HG03039 (cell line): Measurements from ENCODE around the gene EIF4G3.
"Not testable (repeated sequence)": the region's sequence is repeated elsewhere in the genome, so short reads cannot be mapped to it uniquely, and the experiment has no call there.

Source experiments
- ATAC-seq: cut with Tn5 transposase; IDR thresholded peaks from one replicate; pipeline ENCODE4 v1.9.1; 2021; ENCODE audit warnings: mild to moderate bottlenecking, moderate library complexity; ENCODE audit not compliant: unreplicated experiment

Gene EIF4G3

DNA sequence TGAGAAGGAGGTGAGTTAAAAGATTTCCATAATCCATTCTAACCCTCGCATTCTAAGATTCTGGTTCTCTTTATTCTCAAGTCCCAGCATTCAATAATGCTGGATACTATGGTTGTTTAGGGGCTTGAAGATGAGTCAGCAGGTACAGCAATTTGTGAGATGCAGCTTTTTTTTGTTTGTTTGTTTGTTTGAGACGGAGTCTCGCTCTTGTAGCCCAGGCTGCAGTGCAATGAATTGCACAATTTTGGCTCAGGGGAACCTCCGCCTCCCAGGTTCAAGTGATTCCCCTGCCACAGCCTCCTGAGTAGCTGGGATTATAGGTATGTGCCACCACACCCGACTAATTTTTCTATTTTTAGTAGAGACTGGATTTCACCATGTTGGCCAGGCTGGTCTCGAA is 23.3 kb downstream of the EIF4G3 start:
- no peak for ATAC-seq

DNA sequence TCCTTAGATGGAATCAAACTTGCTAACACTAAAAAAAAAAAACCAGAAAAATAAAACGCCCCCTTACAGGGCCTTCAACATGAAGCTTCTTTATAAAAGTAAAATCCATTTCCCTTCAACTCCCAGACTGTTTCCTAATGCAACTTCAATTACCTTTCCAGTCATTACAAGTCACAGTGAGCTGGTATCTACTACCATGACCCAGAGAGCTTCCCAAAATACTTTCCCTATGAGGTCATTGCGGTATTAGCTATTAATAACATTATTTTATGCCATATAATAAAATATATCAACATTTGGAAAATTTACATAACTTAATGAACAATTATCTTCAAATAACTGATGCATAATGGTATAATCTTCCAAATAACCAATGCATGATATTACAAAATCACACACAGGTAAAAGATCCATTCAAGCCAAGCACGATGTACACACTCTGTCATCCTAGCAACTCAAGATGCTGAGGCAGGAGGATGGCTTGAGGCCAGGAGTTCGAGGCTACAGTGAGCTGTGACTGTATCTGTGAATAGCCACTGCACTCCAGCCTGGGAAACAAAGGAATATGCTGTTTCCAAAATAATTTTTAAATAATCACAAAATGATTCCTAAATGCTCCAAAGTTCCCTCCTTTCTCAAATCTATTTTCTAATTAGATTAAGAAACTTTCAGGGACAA is 24.1 kb downstream of the EIF4G3 start:
- no peak for ATAC-seq

DNA sequence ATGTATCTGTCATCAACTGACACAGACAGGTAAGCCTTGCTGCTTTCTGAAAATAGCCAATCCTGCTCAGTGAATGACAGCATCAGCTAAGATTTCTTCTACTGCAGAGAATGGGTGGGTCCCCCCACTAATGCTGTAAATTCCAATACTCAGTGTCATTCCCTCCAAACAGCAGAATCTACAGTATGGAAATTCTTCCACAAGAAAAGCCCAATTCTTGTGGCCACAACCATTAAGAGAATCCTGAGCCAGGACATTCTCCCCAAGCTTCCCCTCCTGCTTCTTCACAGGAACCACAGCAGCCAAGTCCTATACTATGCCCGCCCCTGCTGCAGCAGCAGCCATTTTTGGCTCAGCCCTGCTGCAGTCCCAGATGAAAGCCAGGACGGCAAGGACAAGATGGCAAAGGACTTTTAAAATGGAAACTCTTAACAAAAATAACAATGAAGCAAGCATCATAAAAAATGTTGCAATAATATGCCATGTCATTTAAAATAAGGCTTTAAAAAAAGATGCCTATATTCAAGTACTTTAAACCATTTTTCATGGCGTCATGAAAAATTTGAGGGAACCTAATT is 26.8 kb downstream of the EIF4G3 start:
- ATAC-seq = no peak

DNA sequence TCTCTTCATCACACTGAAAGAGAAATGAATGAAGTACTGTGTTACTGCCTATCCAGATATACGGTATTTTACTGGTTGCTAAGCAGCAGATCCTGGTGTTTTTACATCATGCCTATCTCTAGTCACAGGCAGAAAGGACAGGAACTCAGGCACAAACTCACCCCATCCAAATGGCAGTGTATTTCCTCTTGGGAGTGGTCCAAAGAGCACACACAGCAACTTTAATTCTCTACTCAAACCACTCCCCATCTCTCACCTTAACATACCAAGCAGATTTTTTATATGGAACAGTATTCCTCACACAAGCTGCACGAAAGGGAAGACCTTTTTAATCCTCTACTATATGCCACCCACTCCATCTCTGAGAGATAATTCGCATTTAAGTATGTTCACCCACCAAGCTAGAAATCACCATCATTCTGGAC is 27.3 kb downstream of the EIF4G3 start:
- ATAC-seq = no peak

DNA sequence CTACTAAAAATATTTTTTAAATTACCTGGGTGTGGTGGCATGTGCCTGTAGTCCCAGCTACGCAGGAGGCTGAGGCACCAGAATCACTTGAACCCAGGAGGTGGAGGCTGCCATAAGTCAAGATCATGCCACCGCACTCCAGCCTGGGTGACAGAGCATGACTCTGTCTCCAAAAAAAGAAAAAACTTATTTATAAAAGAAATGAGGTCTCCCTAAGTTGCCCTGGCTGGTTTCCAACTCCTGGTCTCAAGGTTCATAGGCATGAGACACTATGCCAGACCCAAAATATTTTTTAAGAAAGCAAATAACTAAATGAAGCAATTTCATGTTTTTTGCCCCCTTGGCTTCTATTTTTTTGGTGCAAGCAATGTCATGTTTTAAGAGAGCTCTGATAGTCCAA is 32.9 kb downstream of the EIF4G3 start:
- no peak for ATAC-seq

DNA sequence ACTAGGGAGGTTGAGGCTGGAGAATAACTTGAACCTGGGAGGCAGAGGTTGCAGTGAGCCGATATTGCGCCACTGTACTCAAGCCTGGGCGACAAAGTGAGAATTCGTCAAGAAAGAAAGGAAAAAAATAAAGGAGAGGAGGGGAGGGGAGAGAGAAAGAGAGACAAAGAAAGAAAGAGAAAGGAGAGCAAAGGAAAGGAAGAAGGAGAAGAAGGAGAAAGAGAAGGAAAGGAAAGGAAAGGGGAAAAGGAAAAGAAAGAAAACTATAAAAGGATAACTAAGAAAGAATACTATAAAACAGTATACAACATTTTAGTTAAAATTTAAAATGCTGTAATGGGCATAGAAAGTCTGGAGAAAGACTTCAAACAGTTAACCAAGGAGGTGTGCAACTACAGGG is 33.6 kb downstream of the EIF4G3 start:
- no peak for ATAC-seq

DNA sequence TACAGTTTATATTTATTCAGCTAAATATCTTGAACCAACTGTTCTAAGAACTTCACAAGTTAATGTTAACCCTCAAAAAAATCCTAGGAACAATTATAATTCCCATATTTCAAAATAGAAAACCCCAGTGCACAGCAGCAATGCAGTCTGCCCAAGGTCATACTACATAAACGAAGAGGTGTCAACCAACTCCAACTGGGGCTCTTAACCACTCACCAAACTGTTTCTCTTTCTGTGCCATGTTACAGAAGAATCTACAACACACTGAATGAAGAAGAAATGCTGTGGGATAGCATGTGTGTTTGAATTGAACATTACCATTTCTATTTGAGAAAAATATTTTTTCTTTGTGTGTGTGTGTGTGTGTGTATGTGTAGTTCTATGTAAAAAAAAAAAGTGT is 35.7 kb downstream of the EIF4G3 start:
- no peak for ATAC-seq

DNA sequence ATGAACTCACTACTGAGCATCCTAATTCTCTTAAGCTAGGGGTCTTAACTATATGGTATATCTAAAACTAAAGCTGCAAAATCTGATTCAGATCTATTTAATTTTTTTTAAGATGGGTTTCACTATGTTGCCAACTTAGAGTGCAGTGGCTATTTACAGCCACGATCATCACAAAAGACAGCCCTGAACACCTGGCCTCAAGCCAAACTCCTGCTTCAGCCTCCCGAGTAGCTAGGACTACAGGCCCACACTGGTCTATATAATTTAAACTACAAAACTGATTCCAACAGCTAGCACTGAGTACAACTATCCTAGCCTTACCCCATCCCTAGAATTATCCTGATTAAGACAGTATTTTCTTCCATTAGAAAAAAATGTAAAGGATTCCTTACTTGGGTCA is 37.1 kb downstream of the EIF4G3 start:
- ATAC-seq = no peak

DNA sequence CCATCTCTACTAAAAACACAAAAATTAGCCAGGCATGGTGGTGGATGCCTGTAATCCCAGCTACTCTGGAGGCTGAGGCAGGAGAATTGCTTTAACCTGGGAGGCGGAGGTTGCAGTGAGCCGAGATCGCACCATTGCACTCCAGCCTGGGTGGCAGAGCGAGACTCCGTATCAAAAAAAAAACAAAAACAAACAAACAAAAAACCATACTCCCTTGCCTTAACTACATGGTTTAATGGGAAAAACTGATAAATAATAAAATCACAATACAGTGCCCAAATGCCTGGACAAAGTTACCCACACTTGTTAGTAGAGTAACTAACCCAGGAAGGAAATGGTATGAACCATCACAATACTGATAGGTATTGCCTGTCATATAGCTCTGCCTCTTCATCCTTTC is 40.4 kb downstream of the EIF4G3 start:
- ATAC-seq = not testable (repeated sequence)

DNA sequence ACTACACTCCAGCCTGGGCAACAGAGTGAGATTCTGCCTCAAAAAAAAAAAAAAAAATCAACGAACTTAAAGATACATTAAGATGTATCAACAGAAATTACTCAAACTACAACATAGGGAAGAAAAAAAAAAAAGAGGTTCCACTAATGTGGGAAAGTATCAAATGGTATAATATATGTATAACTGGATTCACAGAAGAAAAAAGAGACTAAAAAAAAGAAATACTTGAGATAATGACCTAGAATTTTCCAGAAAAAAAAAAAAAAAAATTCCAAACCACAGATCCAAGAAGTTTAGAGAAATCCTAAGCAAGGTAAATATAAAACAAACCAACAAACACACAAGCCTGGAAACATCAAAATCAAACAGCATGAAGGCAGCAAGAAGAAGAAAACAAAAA is 45.5 kb downstream of the EIF4G3 start:
- ATAC-seq = no peak

DNA sequence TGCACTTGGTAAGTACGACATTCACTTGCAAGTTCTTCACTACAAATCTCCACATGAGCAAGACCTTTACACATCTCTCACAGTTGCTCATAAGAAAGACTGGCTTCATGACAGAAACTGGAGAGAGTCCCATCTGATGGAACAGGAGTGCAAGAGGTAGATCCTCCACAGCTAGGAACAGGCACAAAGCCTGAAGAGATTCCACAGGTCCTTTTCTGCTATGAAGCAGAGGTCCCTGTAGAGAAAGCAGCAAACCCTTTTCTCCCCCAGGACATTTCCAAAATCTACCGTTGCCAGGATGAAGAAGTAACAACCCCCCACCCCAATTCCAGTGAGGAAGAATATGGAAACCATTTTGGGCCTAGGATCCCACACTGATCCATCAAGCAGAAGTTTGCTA is 47.3 kb downstream of the EIF4G3 start:
- ATAC-seq = no peak

DNA sequence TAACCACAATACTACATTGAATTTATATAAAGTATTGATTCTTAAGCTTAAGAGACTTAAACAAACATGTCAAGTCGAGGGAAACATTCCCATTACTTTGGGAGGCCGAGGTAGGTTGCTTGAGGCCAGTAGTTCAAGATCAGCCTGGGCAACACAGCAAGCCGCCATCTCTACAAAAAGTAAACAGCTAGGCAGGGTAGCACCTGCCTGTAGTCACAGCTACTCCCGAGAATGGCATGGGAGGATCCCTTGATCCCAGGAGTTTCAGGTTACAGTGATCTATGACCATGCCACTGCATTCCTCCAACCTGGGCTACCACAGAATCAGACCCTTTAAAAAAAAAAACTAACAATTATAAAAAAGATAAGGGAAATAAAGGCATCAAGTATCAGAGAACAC is 50.4 kb downstream of the EIF4G3 start:
- no peak for ATAC-seq

DNA sequence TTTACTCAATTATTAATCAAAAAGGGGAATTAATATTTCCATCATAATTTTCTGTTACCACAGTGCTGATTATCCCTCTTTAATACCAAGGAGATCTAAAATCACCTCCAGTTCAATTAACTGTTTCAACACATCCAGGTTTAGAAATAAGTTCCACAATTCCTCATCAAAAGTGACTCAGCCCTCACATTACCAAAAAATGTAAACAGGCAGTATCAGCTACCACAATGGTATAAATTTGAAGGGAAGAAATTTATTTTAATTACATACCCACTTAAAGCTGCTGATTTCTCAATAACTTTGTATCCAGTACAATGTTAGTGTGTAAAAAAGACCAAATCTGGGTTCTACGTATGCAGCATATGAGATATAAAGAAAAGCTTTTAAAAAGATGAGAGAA is 51.9 kb downstream of the EIF4G3 start:
- no peak for ATAC-seq

DNA sequence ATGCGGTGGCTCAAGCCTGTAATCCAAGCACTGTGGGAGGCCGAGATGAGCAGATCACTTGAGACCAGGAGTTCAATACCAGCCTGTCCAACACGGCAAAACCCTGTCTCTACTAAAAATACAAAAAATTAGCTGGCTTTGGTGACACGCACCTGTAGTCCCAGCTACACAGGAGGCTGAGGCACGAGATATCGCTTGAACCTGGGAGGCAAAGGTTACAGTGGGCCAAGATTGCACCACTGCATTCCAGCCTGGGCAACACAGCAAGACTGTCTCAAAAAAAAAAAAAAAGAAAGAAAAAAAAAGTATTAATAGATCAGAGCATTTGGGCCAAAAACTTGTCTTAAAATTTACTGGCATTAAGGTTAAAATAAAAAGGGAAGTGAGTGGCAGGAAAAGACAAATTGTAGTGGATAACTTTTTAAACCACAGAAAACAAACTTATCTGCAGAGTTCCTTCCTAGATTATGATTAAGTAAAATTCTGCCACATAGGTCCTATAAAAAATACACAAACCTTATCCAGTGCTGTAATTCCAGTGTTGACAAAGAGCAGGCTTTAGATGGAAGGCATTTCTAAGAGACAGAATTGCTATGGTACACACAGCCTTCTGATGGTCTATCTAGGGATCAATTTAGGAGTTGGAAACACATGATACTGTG is 53.3 kb downstream of the EIF4G3 start:
- ATAC-seq = no peak

DNA sequence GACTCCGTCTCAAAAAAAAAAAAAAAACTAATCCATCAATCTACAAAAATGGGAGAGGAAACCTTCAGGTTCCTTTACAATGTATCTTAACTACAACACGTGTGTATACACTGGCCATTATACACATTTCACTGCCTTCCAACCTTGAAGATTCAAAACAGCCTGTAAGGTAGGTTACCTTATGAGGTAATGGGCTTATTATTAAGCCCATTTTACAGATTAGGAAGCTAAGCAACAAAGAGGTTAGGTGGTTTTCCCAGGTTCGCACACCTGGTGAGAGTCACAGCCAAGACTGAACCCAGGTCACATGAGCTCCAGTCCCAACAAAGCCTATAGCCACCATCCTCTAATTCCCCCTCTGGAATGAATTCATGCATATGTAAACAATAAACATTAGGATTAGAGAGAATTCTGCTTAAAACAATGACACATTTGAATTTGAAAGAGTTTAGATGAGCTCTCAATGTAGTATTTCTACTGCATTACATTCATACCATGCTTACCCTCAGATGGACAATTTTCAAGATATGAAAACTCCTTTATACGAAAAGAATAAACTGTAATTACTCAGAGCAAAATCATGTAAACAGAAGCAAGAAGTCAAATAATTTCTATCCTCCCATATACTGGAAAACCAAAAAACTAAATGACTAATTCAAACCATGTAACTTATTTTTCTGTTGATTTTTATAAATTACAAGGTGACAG is 54.8 kb downstream of the EIF4G3 start:
- ATAC-seq = no peak

DNA sequence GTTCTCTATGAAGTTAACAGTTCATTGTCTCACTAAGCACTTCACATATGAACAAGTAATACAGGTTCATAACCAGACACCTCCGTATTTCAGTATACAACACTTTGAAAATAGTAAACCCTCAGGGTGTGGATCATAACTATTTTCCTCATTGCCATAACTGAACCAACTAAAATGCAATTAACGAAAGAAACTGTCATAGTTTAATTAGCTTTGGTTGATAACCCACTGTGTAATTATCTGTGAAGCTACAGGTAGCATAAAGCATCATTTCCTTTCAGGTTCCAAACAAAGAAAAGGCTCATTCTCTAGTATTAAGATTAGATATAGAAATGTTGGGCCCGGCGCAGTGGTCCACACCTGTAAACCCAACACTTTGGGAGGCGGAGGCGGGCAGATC is 58.5 kb downstream of the EIF4G3 start:
- no peak for ATAC-seq

DNA sequence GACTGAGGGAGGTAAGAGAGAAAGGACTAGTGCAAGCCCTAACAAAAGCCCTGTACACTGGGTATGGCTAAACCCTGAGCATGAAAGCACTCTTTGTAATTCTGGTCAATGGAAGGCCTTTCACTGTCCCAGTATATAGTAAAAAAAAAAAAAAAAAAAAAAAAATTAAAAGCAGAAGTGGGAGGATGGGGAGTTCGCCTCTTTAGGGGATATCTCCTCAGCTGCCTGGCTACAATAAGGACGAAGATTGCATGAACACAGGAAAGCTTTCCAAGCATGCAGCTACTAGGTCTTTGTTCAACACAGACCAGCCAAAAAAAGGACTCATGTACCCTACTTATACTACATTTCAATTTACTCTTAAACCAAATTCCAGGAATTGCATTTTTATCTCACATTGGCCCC is 59.1 kb downstream of the EIF4G3 start:
- ATAC-seq = no peak

DNA sequence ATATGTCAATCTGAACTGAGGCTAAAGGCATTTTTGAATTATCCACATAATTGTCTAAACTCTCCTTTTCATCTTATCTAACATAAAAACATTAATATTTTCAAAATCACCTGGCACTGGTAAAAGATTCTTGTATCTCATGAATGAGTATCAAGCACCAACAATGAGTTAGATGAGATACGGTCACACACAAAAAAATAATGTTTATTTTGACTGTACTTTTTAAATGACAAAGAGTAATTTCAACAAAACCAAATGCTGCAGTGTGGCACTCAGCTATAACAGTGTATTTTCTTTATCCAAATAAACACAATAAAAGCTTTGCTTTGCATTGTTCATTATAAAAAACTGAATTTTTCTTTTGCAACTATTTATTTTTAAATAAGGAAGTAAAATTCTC is 59.5 kb downstream of the EIF4G3 start:
- no peak for ATAC-seq

DNA sequence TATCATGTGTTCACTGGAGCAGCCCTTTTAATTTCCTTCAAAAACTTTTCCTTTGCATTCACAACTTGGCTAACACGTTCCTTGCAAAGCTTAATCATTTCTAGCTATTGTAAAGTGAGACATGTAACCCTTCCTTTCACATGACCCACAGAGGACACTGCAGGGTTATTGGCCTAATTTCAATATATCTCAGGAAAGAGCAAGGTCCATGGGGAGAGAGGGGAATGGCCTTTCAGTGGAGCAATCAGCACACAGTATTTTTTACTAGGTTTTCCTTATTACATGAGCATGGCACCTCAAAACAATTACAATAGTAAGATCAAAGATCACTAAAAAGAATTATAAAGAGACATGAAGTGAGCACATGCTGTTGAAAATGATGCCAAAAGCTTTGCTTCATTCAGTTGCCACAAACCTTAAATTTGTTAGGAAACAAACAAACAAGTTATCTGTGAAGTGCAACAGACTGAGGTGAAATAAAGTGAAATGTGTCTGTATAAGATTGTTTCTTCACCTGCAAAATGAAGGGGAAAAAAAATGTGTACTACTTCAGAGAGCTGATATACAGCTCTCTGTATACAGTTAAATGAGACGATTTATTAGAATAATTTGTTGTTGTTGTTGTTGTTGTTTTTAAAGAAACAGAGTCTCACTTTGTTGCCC is 61.5 kb downstream of the EIF4G3 start:
- ATAC-seq = no peak

DNA sequence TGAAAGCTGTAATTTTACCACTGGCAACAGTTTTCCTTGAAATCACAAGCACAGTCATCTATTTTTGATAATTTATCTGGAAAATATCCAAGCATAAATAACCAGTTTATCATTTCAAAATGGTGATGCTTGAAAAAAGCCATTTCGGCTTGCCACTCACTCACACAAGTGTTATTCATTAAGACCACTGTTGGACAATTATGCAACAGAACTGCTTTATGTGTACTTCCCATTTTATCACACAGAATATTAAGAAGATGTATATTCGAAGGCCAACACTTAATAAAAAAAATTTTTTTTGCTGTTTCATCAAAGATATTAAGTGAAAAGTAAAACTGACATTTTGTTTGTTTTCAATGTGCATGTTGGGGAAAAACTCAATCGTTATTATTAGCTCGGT is 62.3 kb downstream of the EIF4G3 start:
- no peak for ATAC-seq

DNA sequence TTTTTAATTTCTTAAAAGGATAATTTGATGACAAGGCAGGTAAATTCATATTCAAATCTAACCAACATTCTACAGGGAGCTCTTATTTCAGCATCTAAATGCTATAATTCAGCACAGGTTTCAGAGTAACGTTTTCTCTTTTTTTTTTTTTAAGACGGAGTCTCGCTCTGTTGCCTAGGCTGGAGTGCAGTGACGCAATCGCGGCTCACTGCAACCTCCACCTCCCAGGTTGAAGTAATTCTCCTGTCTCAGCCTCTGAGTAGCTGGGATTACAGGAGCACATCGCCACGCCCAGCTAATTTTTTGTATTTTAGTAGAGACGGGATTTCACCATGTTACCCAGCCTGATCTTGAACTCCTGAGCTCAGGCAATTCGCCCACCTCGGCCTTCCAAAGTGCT is 66.5 kb downstream of the EIF4G3 start:
- ATAC-seq = no peak
